Ishikawa (cell line): Measurements from ENCODE around the gene BCKDK.

Source experiments
- CEBPB ChIP-seq: IDR thresholded peaks from 2 replicates; pipeline ENCODE4 v1.6.1; 2012
- EP300 ChIP-seq: IDR thresholded peaks from 2 replicates; pipeline ENCODE4 v1.6.1; 2012; ENCODE audit warnings: borderline replicate concordance

GRCh38 chr16:31087481-31087880 lies 20.7 kb upstream of the BCKDK start:
- TF ChIP-seq EP300, result no peak
- TF ChIP-seq CEBPB, result no peak
